HepG2 (cell line): ENCODE data around the gene VEGFA. TPM values are rescaled to one million over a fixed set of nuclear protein-coding genes. Genes with fewer than 3 reads are reported as not detected.

Experiments
- EP300 ChIP-seq, 3 experiments: sonication (generic) in 1 of 3; formaldehyde crosslinking in 1 of 3; IDR thresholded peaks; 2 replicates each; pipeline versions ENCODE4 v1.5.1 to v1.6.1; 2011 to 2020; ENCODE audit warnings: low read depth in 2 of 3, low read length in 2 of 3, borderline replicate concordance in 1 of 3, improper control_type of control experiment in 1 of 3, mild to moderate bottlenecking in 1 of 3, missing genetic modification reagents in 1 of 3, moderate library complexity in 1 of 3
- NFE2L2 ChIP-seq: fragments of 150-350 bp; IDR thresholded peaks from 2 replicates; pipeline ENCODE4 v1.6.1; 2014; ENCODE audit warnings: low read length
- PHF21A ChIP-seq: sonication (generic); formaldehyde crosslinking; IDR thresholded peaks from 2 replicates; pipeline ENCODE4 v1.5.0; 2020; ENCODE audit warnings: mild to moderate bottlenecking, missing genetic modification reagents
- SP4 ChIP-seq: sonication (generic); formaldehyde crosslinking; IDR thresholded peaks from 2 replicates; pipeline ENCODE4 v1.8.1; 2023; ENCODE audit warnings: mild to moderate bottlenecking, missing genetic modification reagents
- STAG1 ChIP-seq: sonication (generic); formaldehyde crosslinking; IDR thresholded peaks from 2 replicates; pipeline ENCODE4 v1.4.0; 2020; ENCODE audit warnings: missing genetic modification reagents
- SUZ12 ChIP-seq: fragments of 150-350 bp; IDR thresholded peaks from 2 replicates; pipeline ENCODE4 v1.6.1; 2014; ENCODE audit warnings: low read depth, low read length
- ZFP36L1 ChIP-seq: sonication (generic); formaldehyde crosslinking; IDR thresholded peaks from 2 replicates; pipeline ENCODE4 v1.8.0; 2022; ENCODE audit warnings: mild to moderate bottlenecking, missing genetic modification reagents, moderate library complexity
- ZFYVE20 ChIP-seq: sonication (generic); formaldehyde crosslinking; IDR thresholded peaks from 2 replicates; pipeline ENCODE4 v1.8.0; 2023; ENCODE audit warnings: low read depth, mild to moderate bottlenecking, moderate library complexity, missing genetic modification reagents, borderline replicate concordance
- ZNF496 ChIP-seq: sonication (generic); formaldehyde crosslinking; IDR thresholded peaks from 2 replicates; pipeline ENCODE4 v1.8.1; 2023; ENCODE audit warnings: mild to moderate bottlenecking, moderate library complexity, missing genetic modification reagents; ENCODE audit not compliant: insufficient replicate concordance
- ZNF552 ChIP-seq: sonication (generic); formaldehyde crosslinking; IDR thresholded peaks from 2 replicates; pipeline ENCODE4 v1.9.0; 2022; ENCODE audit warnings: missing genetic modification reagents, mild to moderate bottlenecking, borderline replicate concordance
- ZNF562 ChIP-seq: sonication (generic); formaldehyde crosslinking; IDR thresholded peaks from 2 replicates; pipeline ENCODE4 v1.8.0; 2022; ENCODE audit warnings: missing genetic modification reagents, borderline replicate concordance
- polyA plus RNA-seq, 8 experiments: library from polyadenylated mRNA; depleted of rRNA in 3 of 8; stranded (reverse) in 7 of 8; unstranded in 1 of 8; fragments of >200 nt; fragmentation: Illumina TruSeq in 4 of 8; extraction: Trizol in 4 of 8; gene quantifications; 2 replicates each; pipeline versions ENCODE4 v1.2.1 to v1.2.3, GENCODE V29; 2011 to 2016; ENCODE audit warnings: low read depth in 4 of 8, missing spikeins in 1 of 8, mixed read lengths in 1 of 8; ENCODE audit not compliant: insufficient read depth in 1 of 8
- total RNA-seq, 5 experiments: library from RNA; depleted of rRNA; stranded (reverse); fragments of >200 nt; fragmentation: Illumina TruSeq; extraction: Trizol; gene quantifications; 2 replicates each; pipeline ENCODE4 v1.2.3, GENCODE V29; 2016; ENCODE audit warnings: low read depth in 1 of 5
- TF ChIP-seq, protein P1 (sequence below): sonication (generic); formaldehyde crosslinking; IDR thresholded peaks from 2 replicates; pipeline ENCODE4 v1.4.0; 2020; ENCODE audit warnings: missing genetic modification reagents
- TF ChIP-seq, protein P2 (sequence below): sonication (generic); formaldehyde crosslinking; IDR thresholded peaks from 2 replicates; pipeline ENCODE4 v1.4.0; 2020; ENCODE audit warnings: missing genetic modification reagents
- TF ChIP-seq, protein P3 (sequence below): sonication (generic); formaldehyde crosslinking; IDR thresholded peaks from 2 replicates; pipeline ENCODE4 v1.5.1; 2020; ENCODE audit warnings: mild to moderate bottlenecking, moderate library complexity, missing genetic modification reagents
- TF ChIP-seq, protein P4 (sequence below): sonication (generic); formaldehyde crosslinking; IDR thresholded peaks from 2 replicates; pipeline ENCODE4 v1.5.0; 2020; ENCODE audit warnings: missing genetic modification reagents
- TF ChIP-seq, protein P5 (sequence below): sonication (generic); formaldehyde crosslinking; IDR thresholded peaks from 2 replicates; pipeline ENCODE4 v1.8.0; 2022; ENCODE audit warnings: missing genetic modification reagents, mild to moderate bottlenecking, moderate library complexity, borderline replicate concordance
- TF ChIP-seq, protein P6 (sequence below): sonication (generic); formaldehyde crosslinking; IDR thresholded peaks from 2 replicates; pipeline ENCODE4 v1.5.1; 2020; ENCODE audit warnings: missing genetic modification reagents, mild to moderate bottlenecking, borderline replicate concordance

The VEGFA gene
- total and polyA plus RNA-seq, 2 of the 13 experiments (the other 11 are each of a cell fraction or from before 2014, with no cell fraction given) = 68.1 to 629 TPM

DNA sequence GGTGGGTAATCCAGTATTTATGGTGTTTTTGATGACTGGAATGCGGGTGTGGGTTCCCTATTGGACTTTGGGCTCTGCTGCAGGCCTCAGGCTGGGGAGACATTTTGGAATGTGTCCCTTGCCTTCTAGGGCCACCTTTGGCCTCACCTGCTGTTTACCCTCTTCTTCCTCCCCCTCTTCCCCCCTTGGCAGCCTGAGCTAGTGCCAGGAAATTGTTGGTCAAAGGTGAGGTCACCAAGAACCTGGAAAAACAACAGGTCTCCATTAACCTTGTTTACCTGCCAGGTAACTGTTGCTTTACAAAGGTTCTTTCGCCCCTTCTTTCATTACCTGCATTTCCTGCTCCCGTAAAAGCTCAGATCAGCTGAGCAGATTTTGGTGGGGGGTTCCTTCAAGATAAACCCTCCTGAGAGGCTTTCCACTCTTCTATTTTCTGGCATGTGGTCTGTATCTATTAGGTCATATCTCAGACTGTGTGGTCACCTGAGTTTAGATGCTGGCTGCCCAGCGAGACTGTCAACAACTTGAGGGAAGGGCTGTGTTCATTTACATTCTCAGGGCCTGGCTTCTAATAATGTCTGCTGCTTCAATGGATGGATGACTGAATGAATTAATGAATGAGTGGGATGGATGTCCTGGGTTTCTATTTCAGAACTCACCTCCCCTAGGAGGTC is 34.7 kb downstream of the VEGFA start (continued):
- TF ChIP-seq ZFYVE20 (CRISPR knock-in tag) (no peak), ZNF552 (CRISPR knock-in tag) (0 out of 2 replicates have a peak, but pooled peaks have one; percentile 8), SUZ12 (no peak), SP4 (peak; percentile 56), ZNF496 (CRISPR knock-in tag) (no peak), PHF21A (CRISPR knock-in tag) (peak; percentile 95), ZFP36L1 (no peak), STAG1 (peak; percentile 12; the same call in 1 of the 2 replicates), NFE2L2 (no peak), ZNF562 (no peak), EP300 (IDR thresholded peaks at IDR 0.05; ENCODE audit: low read depth in 2 of 2, low read length in 2 of 2) (peak in 1 of 2 experiments; percentile 92; a peak in 2 of 4 replicates), EP300 (CRISPR knock-in tag; IDR thresholded peaks at IDR 0.05; ENCODE audit: borderline replicate concordance) (peak; percentile 93)
- TF ChIP-seq, protein P1, sequence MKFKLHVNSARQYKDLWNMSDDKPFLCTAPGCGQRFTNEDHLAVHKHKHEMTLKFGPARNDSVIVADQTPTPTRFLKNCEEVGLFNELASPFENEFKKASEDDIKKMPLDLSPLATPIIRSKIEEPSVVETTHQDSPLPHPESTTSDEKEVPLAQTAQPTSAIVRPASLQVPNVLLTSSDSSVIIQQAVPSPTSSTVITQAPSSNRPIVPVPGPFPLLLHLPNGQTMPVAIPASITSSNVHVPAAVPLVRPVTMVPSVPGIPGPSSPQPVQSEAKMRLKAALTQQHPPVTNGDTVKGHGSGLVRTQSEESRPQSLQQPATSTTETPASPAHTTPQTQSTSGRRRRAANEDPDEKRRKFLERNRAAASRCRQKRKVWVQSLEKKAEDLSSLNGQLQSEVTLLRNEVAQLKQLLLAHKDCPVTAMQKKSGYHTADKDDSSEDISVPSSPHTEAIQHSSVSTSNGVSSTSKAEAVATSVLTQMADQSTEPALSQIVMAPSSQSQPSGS (CRISPR knock-in tag) = peak; percentile 89
- TF ChIP-seq, protein P2, sequence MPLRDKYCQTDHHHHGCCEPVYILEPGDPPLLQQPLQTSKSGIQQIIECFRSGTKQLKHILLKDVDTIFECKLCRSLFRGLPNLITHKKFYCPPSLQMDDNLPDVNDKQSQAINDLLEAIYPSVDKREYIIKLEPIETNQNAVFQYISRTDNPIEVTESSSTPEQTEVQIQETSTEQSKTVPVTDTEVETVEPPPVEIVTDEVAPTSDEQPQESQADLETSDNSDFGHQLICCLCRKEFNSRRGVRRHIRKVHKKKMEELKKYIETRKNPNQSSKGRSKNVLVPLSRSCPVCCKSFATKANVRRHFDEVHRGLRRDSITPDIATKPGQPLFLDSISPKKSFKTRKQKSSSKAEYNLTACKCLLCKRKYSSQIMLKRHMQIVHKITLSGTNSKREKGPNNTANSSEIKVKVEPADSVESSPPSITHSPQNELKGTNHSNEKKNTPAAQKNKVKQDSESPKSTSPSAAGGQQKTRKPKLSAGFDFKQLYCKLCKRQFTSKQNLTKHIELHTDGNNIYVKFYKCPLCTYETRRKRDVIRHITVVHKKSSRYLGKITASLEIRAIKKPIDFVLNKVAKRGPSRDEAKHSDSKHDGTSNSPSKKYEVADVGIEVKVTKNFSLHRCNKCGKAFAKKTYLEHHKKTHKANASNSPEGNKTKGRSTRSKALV (CRISPR knock-in tag) = 0 out of 2 replicates have a peak, but pooled peaks have one; percentile 34
- TF ChIP-seq, protein P3, sequence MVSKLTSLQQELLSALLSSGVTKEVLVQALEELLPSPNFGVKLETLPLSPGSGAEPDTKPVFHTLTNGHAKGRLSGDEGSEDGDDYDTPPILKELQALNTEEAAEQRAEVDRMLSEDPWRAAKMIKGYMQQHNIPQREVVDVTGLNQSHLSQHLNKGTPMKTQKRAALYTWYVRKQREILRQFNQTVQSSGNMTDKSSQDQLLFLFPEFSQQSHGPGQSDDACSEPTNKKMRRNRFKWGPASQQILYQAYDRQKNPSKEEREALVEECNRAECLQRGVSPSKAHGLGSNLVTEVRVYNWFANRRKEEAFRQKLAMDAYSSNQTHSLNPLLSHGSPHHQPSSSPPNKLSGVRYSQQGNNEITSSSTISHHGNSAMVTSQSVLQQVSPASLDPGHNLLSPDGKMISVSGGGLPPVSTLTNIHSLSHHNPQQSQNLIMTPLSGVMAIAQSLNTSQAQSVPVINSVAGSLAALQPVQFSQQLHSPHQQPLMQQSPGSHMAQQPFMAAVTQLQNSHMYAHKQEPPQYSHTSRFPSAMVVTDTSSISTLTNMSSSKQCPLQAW (CRISPR knock-in tag) = peak; percentile 86
- TF ChIP-seq, protein P4, sequence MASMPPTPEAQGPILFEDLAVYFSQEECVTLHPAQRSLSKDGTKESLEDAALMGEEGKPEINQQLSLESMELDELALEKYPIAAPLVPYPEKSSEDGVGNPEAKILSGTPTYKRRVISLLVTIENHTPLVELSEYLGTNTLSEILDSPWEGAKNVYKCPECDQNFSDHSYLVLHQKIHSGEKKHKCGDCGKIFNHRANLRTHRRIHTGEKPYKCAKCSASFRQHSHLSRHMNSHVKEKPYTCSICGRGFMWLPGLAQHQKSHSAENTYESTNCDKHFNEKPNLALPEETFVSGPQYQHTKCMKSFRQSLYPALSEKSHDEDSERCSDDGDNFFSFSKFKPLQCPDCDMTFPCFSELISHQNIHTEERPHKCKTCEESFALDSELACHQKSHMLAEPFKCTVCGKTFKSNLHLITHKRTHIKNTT (CRISPR knock-in tag) = no peak
- TF ChIP-seq, protein P5, sequence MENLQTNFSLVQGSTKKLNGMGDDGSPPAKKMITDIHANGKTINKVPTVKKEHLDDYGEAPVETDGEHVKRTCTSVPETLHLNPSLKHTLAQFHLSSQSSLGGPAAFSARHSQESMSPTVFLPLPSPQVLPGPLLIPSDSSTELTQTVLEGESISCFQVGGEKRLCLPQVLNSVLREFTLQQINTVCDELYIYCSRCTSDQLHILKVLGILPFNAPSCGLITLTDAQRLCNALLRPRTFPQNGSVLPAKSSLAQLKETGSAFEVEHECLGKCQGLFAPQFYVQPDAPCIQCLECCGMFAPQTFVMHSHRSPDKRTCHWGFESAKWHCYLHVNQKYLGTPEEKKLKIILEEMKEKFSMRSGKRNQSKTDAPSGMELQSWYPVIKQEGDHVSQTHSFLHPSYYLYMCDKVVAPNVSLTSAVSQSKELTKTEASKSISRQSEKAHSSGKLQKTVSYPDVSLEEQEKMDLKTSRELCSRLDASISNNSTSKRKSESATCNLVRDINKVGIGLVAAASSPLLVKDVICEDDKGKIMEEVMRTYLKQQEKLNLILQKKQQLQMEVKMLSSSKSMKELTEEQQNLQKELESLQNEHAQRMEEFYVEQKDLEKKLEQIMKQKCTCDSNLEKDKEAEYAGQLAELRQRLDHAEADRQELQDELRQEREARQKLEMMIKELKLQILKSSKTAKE = peak; percentile 81
- TF ChIP-seq, protein P6, sequence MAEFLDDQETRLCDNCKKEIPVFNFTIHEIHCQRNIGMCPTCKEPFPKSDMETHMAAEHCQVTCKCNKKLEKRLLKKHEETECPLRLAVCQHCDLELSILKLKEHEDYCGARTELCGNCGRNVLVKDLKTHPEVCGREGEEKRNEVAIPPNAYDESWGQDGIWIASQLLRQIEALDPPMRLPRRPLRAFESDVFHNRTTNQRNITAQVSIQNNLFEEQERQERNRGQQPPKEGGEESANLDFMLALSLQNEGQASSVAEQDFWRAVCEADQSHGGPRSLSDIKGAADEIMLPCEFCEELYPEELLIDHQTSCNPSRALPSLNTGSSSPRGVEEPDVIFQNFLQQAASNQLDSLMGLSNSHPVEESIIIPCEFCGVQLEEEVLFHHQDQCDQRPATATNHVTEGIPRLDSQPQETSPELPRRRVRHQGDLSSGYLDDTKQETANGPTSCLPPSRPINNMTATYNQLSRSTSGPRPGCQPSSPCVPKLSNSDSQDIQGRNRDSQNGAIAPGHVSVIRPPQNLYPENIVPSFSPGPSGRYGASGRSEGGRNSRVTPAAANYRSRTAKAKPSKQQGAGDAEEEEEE (CRISPR knock-in tag) = no peak; the same call in 1 of the 2 replicates
